ENCODE data around the gene CHID1.

CHID1 gene

GRCh38 chr11:877565-877964 is 33.0 kb downstream of the CHID1 start:
- H3K9me3 ChIP-seq (replicated peaks; ENCODE audit: low read length): no peaks in the 10 kb centered on the region
- H3K9ac ChIP-seq (ENCODE audit: low read depth, low read length): no peak overlapping the region
- H3K4me2 ChIP-seq (ENCODE audit: low read length): no peak overlapping the region
- H3K4me1 ChIP-seq (ENCODE audit: control insufficient read depth, insufficient read depth, low read length): no peaks in the 10 kb centered on the region
- H3K36me3 ChIP-seq (ENCODE audit: insufficient read depth, low read length): peaks cover 4% of the 10 kb centered on the region
- H3K27me3 ChIP-seq (ENCODE audit: control insufficient read depth, insufficient read depth, low read length): no peaks in the 10 kb centered on the region
- H3K4me3 ChIP-seq (ENCODE audit: low read length): no peak overlapping the region

- no peaks in the 10 kb centered on the region for H3K27me3 ChIP-seq (ENCODE audit: control insufficient read depth, insufficient read depth, low read length)
- peaks cover 9% of the 10 kb centered on the region for H3K4me1 ChIP-seq (ENCODE audit: control insufficient read depth, insufficient read depth, low read length)
- no peak overlapping the region for H3K4me2 ChIP-seq (ENCODE audit: low read length)
- no peak overlapping the region for H3K4me3 ChIP-seq (ENCODE audit: low read length)
- H3K36me3 ChIP-seq (ENCODE audit: insufficient read depth, low read length): peaks cover 4% of the 10 kb centered on the region
- H3K9me3 ChIP-seq (replicated peaks; ENCODE audit: low read length): no peaks in the 10 kb centered on the region
- no peak overlapping the region for H3K9ac ChIP-seq (ENCODE audit: low read depth, low read length)
Observed at GRCh38 chr11:876545-876944, 34.1 kb downstream of the CHID1 start.

- no peaks in the 10 kb centered on the region for H3K9me3 ChIP-seq (replicated peaks; ENCODE audit: low read length)
- H3K4me1 ChIP-seq (ENCODE audit: control insufficient read depth, insufficient read depth, low read length): peaks cover 9% of the 10 kb centered on the region
- H3K9ac ChIP-seq (ENCODE audit: low read depth, low read length): no peak overlapping the region
- no peak overlapping the region for H3K4me3 ChIP-seq (ENCODE audit: low read length)
- H3K36me3 ChIP-seq (ENCODE audit: insufficient read depth, low read length): peaks cover 4% of the 10 kb centered on the region
- H3K27me3 ChIP-seq (ENCODE audit: control insufficient read depth, insufficient read depth, low read length): no peaks in the 10 kb centered on the region
- no peak overlapping the region for H3K4me2 ChIP-seq (ENCODE audit: low read length)
Observed at GRCh38 chr11:875769-876301, 34.8 kb downstream of the CHID1 start.

- Histone ChIP-seq H3K4me1 (ENCODE audit: control insufficient read depth, insufficient read depth, low read length) (peaks cover 9% of the 10 kb centered on the region), H3K9me3 (replicated peaks; ENCODE audit: low read length) (no peaks in the 10 kb centered on the region), H3K4me2 (ENCODE audit: low read length) (no peak overlapping the region), H3K9ac (ENCODE audit: low read depth, low read length) (no peak overlapping the region), H3K27me3 (ENCODE audit: control insufficient read depth, insufficient read depth, low read length) (no peaks in the 10 kb centered on the region), H3K4me3 (ENCODE audit: low read length) (no peak overlapping the region), H3K36me3 (ENCODE audit: insufficient read depth, low read length) (peaks cover 4% of the 10 kb centered on the region)
Observed at GRCh38 chr11:875203-875602, 35.4 kb downstream of the CHID1 start.

- Histone ChIP-seq H3K9ac (ENCODE audit: low read depth, low read length) (no peak overlapping the region), H3K9me3 (replicated peaks; ENCODE audit: low read length) (no peaks in the 10 kb centered on the region), H3K27me3 (ENCODE audit: control insufficient read depth, insufficient read depth, low read length) (no peaks in the 10 kb centered on the region), H3K36me3 (ENCODE audit: insufficient read depth, low read length) (peaks cover 7% of the 10 kb centered on the region), H3K4me2 (ENCODE audit: low read length) (no peak overlapping the region), H3K4me1 (ENCODE audit: control insufficient read depth, insufficient read depth, low read length) (peaks cover 9% of the 10 kb centered on the region), H3K4me3 (ENCODE audit: low read length) (no peak overlapping the region)
Observed at GRCh38 chr11:873706-874105, 36.9 kb downstream of the CHID1 start.

GRCh38 chr11:872799-873198 is 37.8 kb downstream of the CHID1 start:
- Histone ChIP-seq H3K9me3 (replicated peaks; ENCODE audit: low read length) (no peaks in the 10 kb centered on the region), H3K4me2 (ENCODE audit: low read length) (no peak overlapping the region), H3K27me3 (ENCODE audit: control insufficient read depth, insufficient read depth, low read length) (no peaks in the 10 kb centered on the region), H3K36me3 (ENCODE audit: insufficient read depth, low read length) (peaks cover 8% of the 10 kb centered on the region), H3K4me1 (ENCODE audit: control insufficient read depth, insufficient read depth, low read length) (peaks cover 9% of the 10 kb centered on the region), H3K9ac (ENCODE audit: low read depth, low read length) (no peak overlapping the region), H3K4me3 (ENCODE audit: low read length) (no peak overlapping the region)

- H3K36me3 ChIP-seq (ENCODE audit: insufficient read depth, low read length): peaks cover 17% of the 10 kb centered on the region
- H3K27me3 ChIP-seq (ENCODE audit: control insufficient read depth, insufficient read depth, low read length): no peaks in the 10 kb centered on the region
- H3K4me2 ChIP-seq (ENCODE audit: low read length): no peak overlapping the region
- no peak overlapping the region for H3K9ac ChIP-seq (ENCODE audit: low read depth, low read length)
- no peak overlapping the region for H3K4me3 ChIP-seq (ENCODE audit: low read length)
- peaks cover 9% of the 10 kb centered on the region for H3K4me1 ChIP-seq (ENCODE audit: control insufficient read depth, insufficient read depth, low read length)
- no peaks in the 10 kb centered on the region for H3K9me3 ChIP-seq (replicated peaks; ENCODE audit: low read length)
Observed at GRCh38 chr11:871472-871871, 39.1 kb downstream of the CHID1 start.

GRCh38 chr11:870418-870817 is 40.2 kb downstream of the CHID1 start:
- Histone ChIP-seq H3K4me2 (ENCODE audit: low read length) (no peak overlapping the region), H3K4me3 (ENCODE audit: low read length) (no peak overlapping the region), H3K27me3 (ENCODE audit: control insufficient read depth, insufficient read depth, low read length) (no peaks in the 10 kb centered on the region), H3K4me1 (ENCODE audit: control insufficient read depth, insufficient read depth, low read length) (peaks cover 9% of the 10 kb centered on the region), H3K9ac (ENCODE audit: low read depth, low read length) (no peak overlapping the region), H3K9me3 (replicated peaks; ENCODE audit: low read length) (no peaks in the 10 kb centered on the region), H3K36me3 (ENCODE audit: insufficient read depth, low read length) (peaks cover 22% of the 10 kb centered on the region)

- Histone ChIP-seq H3K4me3 (ENCODE audit: low read length) (no peak overlapping the region), H3K27me3 (ENCODE audit: control insufficient read depth, insufficient read depth, low read length) (no peaks in the 10 kb centered on the region), H3K9ac (ENCODE audit: low read depth, low read length) (no peak overlapping the region), H3K9me3 (replicated peaks; ENCODE audit: low read length) (no peaks in the 10 kb centered on the region), H3K4me1 (ENCODE audit: control insufficient read depth, insufficient read depth, low read length) (peaks cover 9% of the 10 kb centered on the region), H3K36me3 (ENCODE audit: insufficient read depth, low read length) (peaks cover 24% of the 10 kb centered on the region), H3K4me2 (ENCODE audit: low read length) (no peak overlapping the region)
Observed at GRCh38 chr11:870127-870413, 40.5 kb downstream of the CHID1 start.

- no peaks in the 10 kb centered on the region for H3K27me3 ChIP-seq (ENCODE audit: control insufficient read depth, insufficient read depth, low read length)
- no peaks in the 10 kb centered on the region for H3K9me3 ChIP-seq (replicated peaks; ENCODE audit: low read length)
- H3K36me3 ChIP-seq (ENCODE audit: insufficient read depth, low read length): peaks cover 29% of the 10 kb centered on the region
- no peak overlapping the region for H3K4me3 ChIP-seq (ENCODE audit: low read length)
- peaks cover 9% of the 10 kb centered on the region for H3K4me1 ChIP-seq (ENCODE audit: control insufficient read depth, insufficient read depth, low read length)
- H3K9ac ChIP-seq (ENCODE audit: low read depth, low read length): no peak overlapping the region
- no peak overlapping the region for H3K4me2 ChIP-seq (ENCODE audit: low read length)
Observed at GRCh38 chr11:869399-870126, 41.0 kb downstream of the CHID1 start.

- H3K9ac ChIP-seq (ENCODE audit: low read depth, low read length): no peak overlapping the region
- H3K4me2 ChIP-seq (ENCODE audit: low read length): no peak overlapping the region
- H3K27me3 ChIP-seq (ENCODE audit: control insufficient read depth, insufficient read depth, low read length): no peaks in the 10 kb centered on the region
- peaks cover 9% of the 10 kb centered on the region for H3K4me1 ChIP-seq (ENCODE audit: control insufficient read depth, insufficient read depth, low read length)
- peaks cover 36% of the 10 kb centered on the region for H3K36me3 ChIP-seq (ENCODE audit: insufficient read depth, low read length)
- no peak overlapping the region for H3K4me3 ChIP-seq (ENCODE audit: low read length)
- no peaks in the 10 kb centered on the region for H3K9me3 ChIP-seq (replicated peaks; ENCODE audit: low read length)
Observed at GRCh38 chr11:868802-869201, 41.8 kb downstream of the CHID1 start.

GRCh38 chr11:868394-868793 is 42.2 kb downstream of the CHID1 start:
- H3K4me1 ChIP-seq (ENCODE audit: control insufficient read depth, insufficient read depth, low read length): peaks cover 9% of the 10 kb centered on the region
- H3K36me3 ChIP-seq (ENCODE audit: insufficient read depth, low read length): peaks cover 40% of the 10 kb centered on the region
- no peak overlapping the region for H3K4me3 ChIP-seq (ENCODE audit: low read length)
- H3K9me3 ChIP-seq (replicated peaks; ENCODE audit: low read length): no peaks in the 10 kb centered on the region
- no peak overlapping the region for H3K9ac ChIP-seq (ENCODE audit: low read depth, low read length)
- H3K27me3 ChIP-seq (ENCODE audit: control insufficient read depth, insufficient read depth, low read length): no peaks in the 10 kb centered on the region
- no peak overlapping the region for H3K4me2 ChIP-seq (ENCODE audit: low read length)

Data from skeletal muscle satellite cell (primary cell).